HepG2 (cell line): ENCODE data around the gene FAM174C. TPM values are rescaled to one million over a fixed set of nuclear protein-coding genes. Genes with fewer than 3 reads are reported as not detected.

Source experiments
- ARNT2 ChIP-seq: sonication (generic); formaldehyde crosslinking; IDR thresholded peaks from 2 replicates; pipeline ENCODE4 v1.8.0; 2022; ENCODE audit warnings: mild to moderate bottlenecking, low read depth, missing genetic modification reagents, moderate library complexity
- CENPX ChIP-seq: sonication (generic); formaldehyde crosslinking; IDR thresholded peaks from 2 replicates; pipeline ENCODE4 v1.9.0; 2021; ENCODE audit warnings: mild to moderate bottlenecking, missing genetic modification reagents, moderate library complexity
- JDP2 ChIP-seq: sonication (generic); formaldehyde crosslinking; IDR thresholded peaks from 2 replicates; pipeline ENCODE4 v1.8.1; 2022; ENCODE audit warnings: missing genetic modification reagents, borderline replicate concordance
- NR2C2 ChIP-seq: sonication (generic); formaldehyde crosslinking; IDR thresholded peaks from 2 replicates; pipeline ENCODE4 v1.4.0; 2020; ENCODE audit warnings: missing genetic modification reagents, mild to moderate bottlenecking, moderate library complexity, borderline replicate concordance
- PHB2 ChIP-seq: fragments of 450-650 bp; IDR thresholded peaks from 2 replicates; pipeline ENCODE4 v1.6.1; 2018; ENCODE audit not compliant: partially characterized antibody
- PLRG1 ChIP-seq: fragments of 450-650 bp; conservative IDR thresholded peaks from 2 replicates; pipeline ENCODE4 v1.6.1; 2016
- SOX6 ChIP-seq, 2 experiments: fragments of 450-650 bp in 1 of 2; sonication (generic) in 1 of 2; formaldehyde crosslinking in 1 of 2; IDR thresholded peaks; 2 replicates each; pipeline versions ENCODE4 v1.4.0 to v1.6.1; 2017 to 2020; ENCODE audit warnings: antibody characterized with exemption in 1 of 2, mild to moderate bottlenecking in 1 of 2, missing genetic modification reagents in 1 of 2
- SSRP1 ChIP-seq: IDR thresholded peaks from 2 replicates; pipeline ENCODE4 v1.6.1; 2016; ENCODE audit warnings: control low read depth
- ZFYVE20 ChIP-seq: sonication (generic); formaldehyde crosslinking; IDR thresholded peaks from 2 replicates; pipeline ENCODE4 v1.8.0; 2023; ENCODE audit warnings: low read depth, mild to moderate bottlenecking, moderate library complexity, missing genetic modification reagents, borderline replicate concordance
- ZNF350 ChIP-seq: sonication (generic); formaldehyde crosslinking; IDR thresholded peaks from 2 replicates; pipeline ENCODE4 v1.4.0; 2020; ENCODE audit warnings: mild to moderate bottlenecking, low read depth, missing genetic modification reagents, borderline replicate concordance
- ZNF564 ChIP-seq: sonication (generic); formaldehyde crosslinking; IDR thresholded peaks from 2 replicates; pipeline ENCODE4 v1.8.1; 2023; ENCODE audit warnings: mild to moderate bottlenecking, missing genetic modification reagents
- ZNF629 ChIP-seq: sonication (generic); formaldehyde crosslinking; conservative IDR thresholded peaks from 2 replicates; pipeline ENCODE4 v1.5.0; 2020; ENCODE audit warnings: missing genetic modification reagents
- ZSCAN30 ChIP-seq: sonication (generic); formaldehyde crosslinking; IDR thresholded peaks from 2 replicates; pipeline ENCODE4 v1.5.0; 2020; ENCODE audit warnings: mild to moderate bottlenecking, missing genetic modification reagents
- polyA plus RNA-seq, 8 experiments: library from polyadenylated mRNA; depleted of rRNA in 3 of 8; stranded (reverse) in 7 of 8; unstranded in 1 of 8; fragments of >200 nt; fragmentation: Illumina TruSeq in 4 of 8; extraction: Trizol in 4 of 8; gene quantifications; 2 replicates each; pipeline versions ENCODE4 v1.2.1 to v1.2.3, GENCODE V29; 2011 to 2016; ENCODE audit warnings: low read depth in 4 of 8, missing spikeins in 1 of 8, mixed read lengths in 1 of 8; ENCODE audit not compliant: insufficient read depth in 1 of 8
- total RNA-seq, 5 experiments: library from RNA; depleted of rRNA; stranded (reverse); fragments of >200 nt; fragmentation: Illumina TruSeq; extraction: Trizol; gene quantifications; 2 replicates each; pipeline ENCODE4 v1.2.3, GENCODE V29; 2016; ENCODE audit warnings: low read depth in 1 of 5
- TF ChIP-seq, protein P1 (sequence below): sonication (generic); formaldehyde crosslinking; IDR thresholded peaks from 2 replicates; pipeline ENCODE4 v1.4.0; 2020; ENCODE audit warnings: mild to moderate bottlenecking, missing genetic modification reagents

FAM174C gene
- total and polyA plus RNA-seq, 2 of the 13 experiments (the other 11 are each of a cell fraction or from before 2014, with no cell fraction given) = 19.5 to 31.3 TPM

- TF ChIP-seq ARNT2 = peak; percentile 34; the same call in 1 of the 2 replicates
- no peak for TF ChIP-seq SOX6 (IDR thresholded peaks at IDR 0.05)
- no peak for TF ChIP-seq SOX6 (CRISPR knock-in tag; IDR thresholded peaks at IDR 0.05)
- TF ChIP-seq ZNF564 = peak; percentile 18; the same call in 1 of the 2 replicates
- TF ChIP-seq CENPX (CRISPR knock-in tag) = no peak
- TF ChIP-seq ZNF350 (CRISPR knock-in tag) = no peak
- TF ChIP-seq JDP2 (CRISPR knock-in tag) = no peak
- no peak for TF ChIP-seq PHB2
- no peak for TF ChIP-seq NR2C2 (CRISPR knock-in tag)
- no peak for TF ChIP-seq ZFYVE20 (CRISPR knock-in tag)
- TF ChIP-seq SSRP1 (CRISPR knock-in tag) = no peak
- no peak for TF ChIP-seq ZSCAN30 (CRISPR knock-in tag)
- TF ChIP-seq PLRG1 = no peak
- TF ChIP-seq ZNF629 = no peak
- TF ChIP-seq, protein P1, sequence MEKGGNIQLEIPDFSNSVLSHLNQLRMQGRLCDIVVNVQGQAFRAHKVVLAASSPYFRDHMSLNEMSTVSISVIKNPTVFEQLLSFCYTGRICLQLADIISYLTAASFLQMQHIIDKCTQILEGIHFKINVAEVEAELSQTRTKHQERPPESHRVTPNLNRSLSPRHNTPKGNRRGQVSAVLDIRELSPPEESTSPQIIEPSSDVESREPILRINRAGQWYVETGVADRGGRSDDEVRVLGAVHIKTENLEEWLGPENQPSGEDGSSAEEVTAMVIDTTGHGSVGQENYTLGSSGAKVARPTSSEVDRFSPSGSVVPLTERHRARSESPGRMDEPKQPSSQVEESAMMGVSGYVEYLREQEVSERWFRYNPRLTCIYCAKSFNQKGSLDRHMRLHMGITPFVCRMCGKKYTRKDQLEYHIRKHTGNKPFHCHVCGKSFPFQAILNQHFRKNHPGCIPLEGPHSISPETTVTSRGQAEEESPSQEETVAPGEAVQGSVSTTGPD (CRISPR knock-in tag) = no peak
Measured at GRCh38 chr19:1248786-1249297, 26.5 kb upstream of the FAM174C start (continued).
